K562 (cell line): ENCODE data around the gene HOXB4. TPM values are rescaled to one million over a fixed set of nuclear protein-coding genes. Genes with fewer than 3 reads are reported as not detected.

ENCODE experiments used
- ATAC-seq: fragments of 200-7000 bp; cut with Tn5 transposase; 3 replicates; pipeline ENCODE4 v1.9.1; 2020; ENCODE audit warnings: moderate library complexity
- BruUV-seq: library from RNA; stranded (reverse); fragments of 400-500 nt; replicated peaks from 2 replicates; lab custom pipeline; 2021; lab: Mats Ljungman, UMichigan
- CTCF ChIA-PET: fragments of 300-600 bp; formaldehyde crosslinking; extraction: SDS; loops from one replicate; lab custom pipeline; 2021; ENCODE audit warnings: low intra/inter-chr PET ratio; lab: Yijun Ruan, JAX
- POLR2A ChIA-PET: fragments of 300-600, 350-650 bp; sonication (Branson Sonifier 250); formaldehyde crosslinking; extraction: SDS; loops from one replicate; lab custom pipeline; 2021; ENCODE audit warnings: antibody characterized with exemption, inconsistent platforms; lab: Yijun Ruan, JAX
- DNase-seq, 4 experiments: peaks; one replicate each; pipeline versions ENCODE4 v3.0.0 to v3.0.0-alpha.2; 2011 to 2018; ENCODE audit warnings: low spot score in 3 of 4, mixed read lengths in 3 of 4; ENCODE audit errors: extremely low read depth in 1 of 4
- FAIRE-seq: peaks from 2 replicates; lab custom pipeline; 2011; peaks lifted over from hg19 to GRCh38; lab: Jason Lieb, UNC
- H2AFZ ChIP-seq: 2 replicates; pipeline ENCODE4 v1.6.0; 2011; ENCODE audit warnings: low read depth, low read length, control low read depth, inconsistent platforms
- H3K27ac ChIP-seq: fragments of 200-600 bp; 3 replicates; pipeline ENCODE4 v1.8.0; 2011; ENCODE audit warnings: low read depth, mild to moderate bottlenecking, control low read depth, inconsistent platforms, low read length, moderate library complexity, mixed read lengths; ENCODE audit errors: extremely low read depth
- H3K27me3 ChIP-seq, 2 experiments: fragments of 300-600 bp in 1 of 2; 2 replicates in 1 of 2; 3 replicates in 1 of 2; pipeline versions ENCODE4 v1.6.0 to v1.8.0; 2011; ENCODE audit warnings: inconsistent platforms in 2 of 2, low read length in 2 of 2, mild to moderate bottlenecking in 1 of 2, mixed read lengths in 1 of 2, moderate library complexity in 1 of 2; ENCODE audit not compliant: control insufficient read depth in 2 of 2, insufficient read depth in 2 of 2
- H3K36me3 ChIP-seq: fragments of 300-600 bp; 3 replicates; pipeline ENCODE4 v1.8.0; 2011; ENCODE audit warnings: mild to moderate bottlenecking, low read length, inconsistent platforms; ENCODE audit not compliant: control insufficient read depth, insufficient read depth
- H3K4me1 ChIP-seq, 2 experiments: fragments of 200-600 bp in 1 of 2; replicated peaks in 1 of 2; 2 replicates in 1 of 2; 3 replicates in 1 of 2; pipeline versions ENCODE4 v1.5.1 to v1.8.0; 2011; ENCODE audit warnings: inconsistent platforms in 2 of 2, low read length in 2 of 2, mild to moderate bottlenecking in 1 of 2, mixed read lengths in 1 of 2, moderate library complexity in 1 of 2; ENCODE audit not compliant: control insufficient read depth in 2 of 2, insufficient read depth in 2 of 2
- H3K4me2 ChIP-seq: 2 replicates; pipeline ENCODE4 v1.6.1; 2011; ENCODE audit warnings: low read length, control low read depth, inconsistent platforms, mixed read lengths; ENCODE audit not compliant: insufficient read depth
- H3K4me3 ChIP-seq: fragments of 200-600 bp; sonication (generic), shearing (Covaris generic); 2 replicates; pipeline ENCODE4 v1.5.1; 2016; ENCODE audit warnings: control low read depth, inconsistent platforms
- H3K79me2 ChIP-seq: fragments of 200-600 bp; 3 replicates; pipeline ENCODE4 v1.8.0; 2011; ENCODE audit warnings: low read length, inconsistent platforms; ENCODE audit not compliant: control insufficient read depth, insufficient read depth
- H3K9ac ChIP-seq, 2 experiments: 2 replicates each; pipeline versions ENCODE4 v1.6.0 to v1.6.1; 2011; ENCODE audit warnings: low read depth in 2 of 2, low read length in 2 of 2, control low read depth in 1 of 2, inconsistent platforms in 1 of 2, mild to moderate bottlenecking in 1 of 2, mixed read lengths in 1 of 2; ENCODE audit not compliant: insufficient read depth in 1 of 2
- H3K9me1 ChIP-seq: one replicate; pipeline ENCODE4 v1.6.0; 2011; ENCODE audit warnings: inconsistent platforms, mild to moderate bottlenecking, low read length, moderate library complexity; ENCODE audit not compliant: control insufficient read depth, insufficient read depth
- H3K9me3 ChIP-seq: replicated peaks from 2 replicates; pipeline ENCODE4 v1.5.1; 2011; ENCODE audit warnings: low read depth, low read length, inconsistent platforms; ENCODE audit not compliant: control insufficient read depth, insufficient read depth
- H4K20me1 ChIP-seq: replicated peaks from 2 replicates; pipeline ENCODE4 v1.6.1; 2011; ENCODE audit warnings: low read length, inconsistent platforms, mixed read lengths; ENCODE audit not compliant: control insufficient read depth, insufficient read depth
- ETV1 ChIP-seq: fragments of 450-650 bp; conservative IDR thresholded peaks from 2 replicates; pipeline ENCODE4 v1.6.1; 2016; ENCODE audit warnings: missing genetic modification characterization, control low read depth, low read depth, missing compliant biosample characterization
- POLR2AphosphoS5 ChIP-seq: IDR thresholded peaks from 2 replicates; pipeline ENCODE4 v1.6.1; 2011; ENCODE audit warnings: mild to moderate bottlenecking, low read depth, low read length, moderate library complexity; ENCODE audit not compliant: control insufficient read depth, insufficient read depth
- TAF9B ChIP-seq: fragments of 450-650 bp; IDR thresholded peaks from 2 replicates; pipeline ENCODE4 v1.6.1; 2018; ENCODE audit warnings: mild to moderate bottlenecking; ENCODE audit not compliant: partially characterized antibody
- WGBS: fragments of 100-300 bp; shearing (Covaris generic); methylation state at CpG from one replicate; pipeline ENCODE4 v1.1.6; 2016; ENCODE audit warnings: low coverage, mixed read lengths; ENCODE audit not compliant: insufficient coverage; ENCODE audit errors: missing lambda C conversion rate; 5-methylcytosine and 5-hydroxymethylcytosine counted together
- in situ Hi-C: fragments of 300-500 bp; cut with MboI; formaldehyde crosslinking; loops from 4 replicates; pipeline ENCODE4 v1.15.0; 2018; ENCODE audit warnings: inconsistent platforms, mixed read lengths
- intact Hi-C: fragments of 100-400 bp; cut with micrococcal nuclease; formaldehyde crosslinking; loops from 2 replicates; pipeline ENCODE4 v1.14.2; 2022
- polyA plus RNA-seq, 8 experiments: library from polyadenylated mRNA; depleted of rRNA in 4 of 8; stranded (reverse) in 5 of 8; unstranded in 3 of 8; fragments of >200 nt; fragmentation: Nextera tagmentation in 2 of 8; fragmentation: Illumina TruSeq in 1 of 8; extraction: Ambion mirVana in 2 of 8; extraction: Trizol in 1 of 8; gene quantifications; 2 replicates each; pipeline versions ENCODE4 v1.2.1 to v1.2.3, GENCODE V29; 2011 to 2014; ENCODE audit warnings: inconsistent platforms in 1 of 8, missing spikeins in 1 of 8
- total RNA-seq, 7 experiments: library from RNA; depleted of rRNA in 6 of 7; stranded (reverse); fragments of >200 nt in 6 of 7; fragmentation: Illumina TruSeq in 2 of 7; extraction: Trizol in 2 of 7; gene quantifications; 2 replicates each; pipeline versions ENCODE4 v1.2.1 to v1.2.3, GENCODE V29; 2011 to 2021; ENCODE audit warnings: low replicate concordance in 1 of 7
- TF ChIP-seq, protein P1 (sequence below): sonication (generic); formaldehyde crosslinking; IDR thresholded peaks from 2 replicates; pipeline ENCODE4 v1.8.1; 2023; ENCODE audit warnings: mild to moderate bottlenecking, missing genetic modification reagents
- TF ChIP-seq, protein P2 (sequence below): fragments of 450-650 bp; formaldehyde crosslinking; IDR thresholded peaks from 2 replicates; pipeline ENCODE4 v1.4.0; 2022; ENCODE audit warnings: missing genetic modification characterization
- TF ChIP-seq, protein P3 (sequence below): sonication (generic); formaldehyde crosslinking; IDR thresholded peaks from 2 replicates; pipeline ENCODE4 v1.8.0; 2023; ENCODE audit warnings: mild to moderate bottlenecking, missing genetic modification reagents
- TF ChIP-seq, protein P4 (sequence below): fragments of 150-350 bp; IDR thresholded peaks from 2 replicates; pipeline ENCODE4 v1.6.1; 2014; ENCODE audit warnings: low read depth, mild to moderate bottlenecking, low read length, borderline replicate concordance
- TF ChIP-seq, protein P5 (sequence below), 2 experiments: fragments of 150-350 bp in 1 of 2; IDR thresholded peaks; 2 replicates each; pipeline ENCODE4 v1.6.1; 2012 to 2016; ENCODE audit warnings: low read depth in 2 of 2, low read length in 2 of 2, mild to moderate bottlenecking in 1 of 2, moderate library complexity in 1 of 2

The HOXB4 gene
- total and polyA plus RNA-seq, 9 of the 15 experiments (the other 6 are each of a cell fraction or from before 2014, with no cell fraction given): 1.6 to 34.9 (median 14.9) TPM

DNA sequence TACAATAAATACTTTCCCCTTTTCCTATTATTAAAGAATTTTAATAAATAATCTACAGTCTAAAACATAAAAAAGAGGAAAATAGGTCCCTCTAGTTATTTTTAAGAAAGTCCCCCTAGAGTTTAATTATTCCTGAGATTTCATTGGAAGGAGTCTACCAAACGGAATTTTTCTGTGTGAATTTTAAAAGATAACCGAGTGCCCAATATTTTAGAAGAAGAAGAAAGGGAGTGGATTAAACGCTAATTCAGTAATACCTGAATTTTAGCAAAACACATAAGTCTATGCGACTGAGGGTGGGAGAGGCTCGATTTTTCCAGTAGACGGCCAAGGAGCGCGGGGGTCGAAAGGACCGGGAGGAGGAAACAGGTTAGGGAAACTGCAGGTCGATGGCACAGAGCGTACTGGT is 35.4 kb downstream of the HOXB4 start:
- TSS peak; percentile 50 for BruUV-seq
- Histone ChIP-seq H3K9me3 (no peaks in the 10 kb centered on the region), H3K4me2 (peak overlapping the region; percentile 81), H3K79me2 (peaks cover 76% of the 10 kb centered on the region), H3K36me3 (peaks cover 20% of the 10 kb centered on the region; the same call in 1 of the 3 replicates), H2AFZ (no peak overlapping the region), H3K9me1 (no peaks in the 10 kb centered on the region), H3K9ac (peak overlapping the region; percentile 93 to 99), H3K27ac (peak overlapping the region; percentile 95), H3K27me3 (no peaks in the 10 kb centered on the region), H3K4me1 (peaks cover 21 to 33% of the 10 kb centered on the region in 2 experiments), H4K20me1 (no peaks in the 10 kb centered on the region), H3K4me3 (peak overlapping the region; percentile 90)
- in situ Hi-C loops (no loop called here), intact Hi-C loops (loop anchor here (5.0 kb wide), 1 partner anchor 50 kb away; no protein-coding TSS in a partner anchor)
- ATAC-seq (no peak), DNase-seq (no peak), FAIRE-seq (no peak)
- under 1% methylated on average over 12 of the region's 12 CpGs for WGBS
- ChIA-PET POLR2A (interaction anchor here (0.6 to 2.0 kb wide), 2 partner anchors 10 to 108 kb away, joined by 3 to 13 read pairs; no protein-coding TSS in a partner anchor), CTCF (no interaction called here)
- TF ChIP-seq TAF9B: peak; percentile 30
- TF ChIP-seq, protein P1, sequence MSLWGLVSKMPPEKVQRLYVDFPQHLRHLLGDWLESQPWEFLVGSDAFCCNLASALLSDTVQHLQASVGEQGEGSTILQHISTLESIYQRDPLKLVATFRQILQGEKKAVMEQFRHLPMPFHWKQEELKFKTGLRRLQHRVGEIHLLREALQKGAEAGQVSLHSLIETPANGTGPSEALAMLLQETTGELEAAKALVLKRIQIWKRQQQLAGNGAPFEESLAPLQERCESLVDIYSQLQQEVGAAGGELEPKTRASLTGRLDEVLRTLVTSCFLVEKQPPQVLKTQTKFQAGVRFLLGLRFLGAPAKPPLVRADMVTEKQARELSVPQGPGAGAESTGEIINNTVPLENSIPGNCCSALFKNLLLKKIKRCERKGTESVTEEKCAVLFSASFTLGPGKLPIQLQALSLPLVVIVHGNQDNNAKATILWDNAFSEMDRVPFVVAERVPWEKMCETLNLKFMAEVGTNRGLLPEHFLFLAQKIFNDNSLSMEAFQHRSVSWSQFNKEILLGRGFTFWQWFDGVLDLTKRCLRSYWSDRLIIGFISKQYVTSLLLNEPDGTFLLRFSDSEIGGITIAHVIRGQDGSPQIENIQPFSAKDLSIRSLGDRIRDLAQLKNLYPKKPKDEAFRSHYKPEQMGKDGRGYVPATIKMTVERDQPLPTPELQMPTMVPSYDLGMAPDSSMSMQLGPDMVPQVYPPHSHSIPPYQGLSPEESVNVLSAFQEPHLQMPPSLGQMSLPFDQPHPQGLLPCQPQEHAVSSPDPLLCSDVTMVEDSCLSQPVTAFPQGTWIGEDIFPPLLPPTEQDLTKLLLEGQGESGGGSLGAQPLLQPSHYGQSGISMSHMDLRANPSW: no peak
- TF ChIP-seq, protein P2, sequence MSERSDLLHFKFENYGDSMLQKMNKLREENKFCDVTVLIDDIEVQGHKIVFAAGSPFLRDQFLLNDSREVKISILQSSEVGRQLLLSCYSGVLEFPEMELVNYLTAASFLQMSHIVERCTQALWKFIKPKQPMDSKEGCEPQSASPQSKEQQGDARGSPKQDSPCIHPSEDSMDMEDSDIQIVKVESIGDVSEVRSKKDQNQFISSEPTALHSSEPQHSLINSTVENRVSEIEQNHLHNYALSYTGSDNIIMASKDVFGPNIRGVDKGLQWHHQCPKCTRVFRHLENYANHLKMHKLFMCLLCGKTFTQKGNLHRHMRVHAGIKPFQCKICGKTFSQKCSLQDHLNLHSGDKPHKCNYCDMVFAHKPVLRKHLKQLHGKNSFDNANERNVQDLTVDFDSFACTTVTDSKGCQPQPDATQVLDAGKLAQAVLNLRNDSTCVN (CRISPR knock-in tag): 0 out of 2 replicates have a peak, but pooled peaks have one; percentile 15
- TF ChIP-seq, protein P3, sequence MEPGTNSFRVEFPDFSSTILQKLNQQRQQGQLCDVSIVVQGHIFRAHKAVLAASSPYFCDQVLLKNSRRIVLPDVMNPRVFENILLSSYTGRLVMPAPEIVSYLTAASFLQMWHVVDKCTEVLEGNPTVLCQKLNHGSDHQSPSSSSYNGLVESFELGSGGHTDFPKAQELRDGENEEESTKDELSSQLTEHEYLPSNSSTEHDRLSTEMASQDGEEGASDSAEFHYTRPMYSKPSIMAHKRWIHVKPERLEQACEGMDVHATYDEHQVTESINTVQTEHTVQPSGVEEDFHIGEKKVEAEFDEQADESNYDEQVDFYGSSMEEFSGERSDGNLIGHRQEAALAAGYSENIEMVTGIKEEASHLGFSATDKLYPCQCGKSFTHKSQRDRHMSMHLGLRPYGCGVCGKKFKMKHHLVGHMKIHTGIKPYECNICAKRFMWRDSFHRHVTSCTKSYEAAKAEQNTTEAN (CRISPR knock-in tag): no peak
- TF ChIP-seq, protein P4, sequence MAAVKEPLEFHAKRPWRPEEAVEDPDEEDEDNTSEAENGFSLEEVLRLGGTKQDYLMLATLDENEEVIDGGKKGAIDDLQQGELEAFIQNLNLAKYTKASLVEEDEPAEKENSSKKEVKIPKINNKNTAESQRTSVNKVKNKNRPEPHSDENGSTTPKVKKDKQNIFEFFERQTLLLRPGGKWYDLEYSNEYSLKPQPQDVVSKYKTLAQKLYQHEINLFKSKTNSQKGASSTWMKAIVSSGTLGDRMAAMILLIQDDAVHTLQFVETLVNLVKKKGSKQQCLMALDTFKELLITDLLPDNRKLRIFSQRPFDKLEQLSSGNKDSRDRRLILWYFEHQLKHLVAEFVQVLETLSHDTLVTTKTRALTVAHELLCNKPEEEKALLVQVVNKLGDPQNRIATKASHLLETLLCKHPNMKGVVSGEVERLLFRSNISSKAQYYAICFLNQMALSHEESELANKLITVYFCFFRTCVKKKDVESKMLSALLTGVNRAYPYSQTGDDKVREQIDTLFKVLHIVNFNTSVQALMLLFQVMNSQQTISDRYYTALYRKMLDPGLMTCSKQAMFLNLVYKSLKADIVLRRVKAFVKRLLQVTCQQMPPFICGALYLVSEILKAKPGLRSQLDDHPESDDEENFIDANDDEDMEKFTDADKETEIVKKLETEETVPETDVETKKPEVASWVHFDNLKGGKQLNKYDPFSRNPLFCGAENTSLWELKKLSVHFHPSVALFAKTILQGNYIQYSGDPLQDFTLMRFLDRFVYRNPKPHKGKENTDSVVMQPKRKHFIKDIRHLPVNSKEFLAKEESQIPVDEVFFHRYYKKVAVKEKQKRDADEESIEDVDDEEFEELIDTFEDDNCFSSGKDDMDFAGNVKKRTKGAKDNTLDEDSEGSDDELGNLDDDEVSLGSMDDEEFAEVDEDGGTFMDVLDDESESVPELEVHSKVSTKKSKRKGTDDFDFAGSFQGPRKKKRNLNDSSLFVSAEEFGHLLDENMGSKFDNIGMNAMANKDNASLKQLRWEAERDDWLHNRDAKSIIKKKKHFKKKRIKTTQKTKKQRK: no peak
- TF ChIP-seq ETV1: no peak
- TF ChIP-seq, protein P5, sequence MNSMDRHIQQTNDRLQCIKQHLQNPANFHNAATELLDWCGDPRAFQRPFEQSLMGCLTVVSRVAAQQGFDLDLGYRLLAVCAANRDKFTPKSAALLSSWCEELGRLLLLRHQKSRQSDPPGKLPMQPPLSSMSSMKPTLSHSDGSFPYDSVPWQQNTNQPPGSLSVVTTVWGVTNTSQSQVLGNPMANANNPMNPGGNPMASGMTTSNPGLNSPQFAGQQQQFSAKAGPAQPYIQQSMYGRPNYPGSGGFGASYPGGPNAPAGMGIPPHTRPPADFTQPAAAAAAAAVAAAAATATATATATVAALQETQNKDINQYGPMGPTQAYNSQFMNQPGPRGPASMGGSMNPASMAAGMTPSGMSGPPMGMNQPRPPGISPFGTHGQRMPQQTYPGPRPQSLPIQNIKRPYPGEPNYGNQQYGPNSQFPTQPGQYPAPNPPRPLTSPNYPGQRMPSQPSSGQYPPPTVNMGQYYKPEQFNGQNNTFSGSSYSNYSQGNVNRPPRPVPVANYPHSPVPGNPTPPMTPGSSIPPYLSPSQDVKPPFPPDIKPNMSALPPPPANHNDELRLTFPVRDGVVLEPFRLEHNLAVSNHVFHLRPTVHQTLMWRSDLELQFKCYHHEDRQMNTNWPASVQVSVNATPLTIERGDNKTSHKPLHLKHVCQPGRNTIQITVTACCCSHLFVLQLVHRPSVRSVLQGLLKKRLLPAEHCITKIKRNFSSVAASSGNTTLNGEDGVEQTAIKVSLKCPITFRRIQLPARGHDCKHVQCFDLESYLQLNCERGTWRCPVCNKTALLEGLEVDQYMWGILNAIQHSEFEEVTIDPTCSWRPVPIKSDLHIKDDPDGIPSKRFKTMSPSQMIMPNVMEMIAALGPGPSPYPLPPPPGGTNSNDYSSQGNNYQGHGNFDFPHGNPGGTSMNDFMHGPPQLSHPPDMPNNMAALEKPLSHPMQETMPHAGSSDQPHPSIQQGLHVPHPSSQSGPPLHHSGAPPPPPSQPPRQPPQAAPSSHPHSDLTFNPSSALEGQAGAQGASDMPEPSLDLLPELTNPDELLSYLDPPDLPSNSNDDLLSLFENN (IDR thresholded peaks at IDR 0.05; ENCODE audit: low read depth in 2 of 2, low read length in 2 of 2): no peak
- 0 out of 2 replicates have a peak, but pooled peaks have one; percentile 4 for TF ChIP-seq POLR2AphosphoS5
